ENCODE measurements around the gene DNAJC18.
A peak's percentile ranks its signal among the peaks of the same experiment; 100 is the strongest.

DNAJC18 gene

DNA sequence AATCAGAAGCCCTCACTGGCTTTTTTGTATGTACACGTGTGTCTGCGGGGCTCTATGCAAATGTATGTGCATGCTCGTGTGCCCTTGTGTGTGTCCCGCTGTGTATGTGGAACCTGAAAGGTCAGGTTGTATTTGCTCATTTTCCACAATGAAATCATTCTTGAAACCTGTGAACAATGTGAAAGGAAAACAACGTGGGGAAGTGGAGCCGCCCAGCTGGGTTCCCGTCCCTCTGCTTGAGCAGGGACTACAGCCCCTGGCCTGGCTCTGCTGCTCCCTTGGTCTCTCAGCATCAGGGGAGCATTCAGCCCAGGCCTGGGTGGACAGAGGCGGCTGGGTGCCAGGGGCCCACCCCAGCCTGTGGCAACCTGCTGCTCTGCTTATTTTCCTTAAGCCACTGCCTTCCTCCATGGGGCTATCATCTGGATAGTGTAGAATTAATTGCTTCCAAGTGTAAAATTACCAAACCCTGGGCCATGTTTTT lies 20.2 kb upstream of the DNAJC18 start:
- H3K4me1 ChIP-seq (ENCODE audit: control insufficient read depth in 1 of 2, insufficient read depth in 2 of 2, low read length in 2 of 2), result peaks cover 0 to 5% of the 10 kb centered on the region in 2 donors
- H3K36me3 ChIP-seq (ENCODE audit: control insufficient read depth in 1 of 2, insufficient read depth in 2 of 2, low read length in 2 of 2), result no peaks in the 10 kb centered on the region
- no peaks in the 10 kb centered on the region for H3K27me3 ChIP-seq (ENCODE audit: low read depth, low read length)
- peak overlapping the region; percentile 67 for H3K27ac ChIP-seq (ENCODE audit: low read length)
- no peaks in the 10 kb centered on the region for H3K9me3 ChIP-seq (ENCODE audit: control insufficient read depth in 1 of 2, low read length in 2 of 2)
- no peak overlapping the region for H3K4me3 ChIP-seq (ENCODE audit: low read depth in 1 of 2, low read length in 2 of 2)

DNA sequence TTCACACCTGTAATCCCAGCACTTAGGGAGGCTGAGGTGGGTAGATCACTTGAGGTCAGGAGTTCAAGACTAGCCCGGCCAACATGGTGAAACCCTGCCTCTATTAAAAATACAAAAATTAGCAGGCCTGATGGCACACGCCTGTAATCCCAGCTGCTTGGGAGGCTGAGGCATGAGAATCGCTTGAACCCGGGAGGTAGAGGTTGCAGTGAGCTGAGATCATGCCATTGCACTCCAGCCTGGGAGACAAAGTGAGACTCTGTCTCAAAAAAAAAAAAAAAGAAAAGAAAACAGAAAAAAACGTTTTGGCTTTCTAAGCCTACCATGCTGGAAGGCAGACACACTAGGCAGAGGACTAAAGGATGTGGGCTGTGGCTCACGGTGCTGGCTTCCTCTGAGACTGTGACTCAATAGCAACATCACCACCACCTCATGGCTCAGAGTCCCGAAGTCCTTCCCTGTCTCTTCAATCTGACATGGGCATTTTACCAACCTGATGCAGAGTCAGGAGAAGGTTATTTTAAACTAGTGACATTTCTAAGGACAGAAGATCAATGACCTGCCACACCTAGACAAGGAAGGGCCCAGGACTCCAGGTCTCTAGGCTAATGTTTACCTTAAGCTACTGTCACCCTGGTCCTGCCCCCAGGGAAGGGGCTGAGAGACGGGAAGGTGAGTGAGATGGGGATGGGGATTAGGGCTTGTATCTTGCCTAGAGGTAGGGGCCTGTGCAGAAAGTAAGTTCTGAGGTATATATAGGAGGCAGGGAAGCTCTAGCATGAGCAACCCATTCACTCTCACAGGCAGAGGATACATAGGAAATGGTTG lies 19.5 kb upstream of the DNAJC18 start:
- Histone ChIP-seq H3K36me3 (ENCODE audit: control insufficient read depth in 1 of 2, insufficient read depth in 2 of 2, low read length in 2 of 2) (no peaks in the 10 kb centered on the region), H3K9me3 (ENCODE audit: control insufficient read depth in 1 of 2, low read length in 2 of 2) (no peaks in the 10 kb centered on the region), H3K4me1 (ENCODE audit: control insufficient read depth in 1 of 2, insufficient read depth in 2 of 2, low read length in 2 of 2) (peaks cover 0 to 5% of the 10 kb centered on the region in 2 donors), H3K27ac (ENCODE audit: low read length) (peak overlapping the region; percentile 67), H3K27me3 (ENCODE audit: low read depth, low read length) (no peaks in the 10 kb centered on the region), H3K4me3 (ENCODE audit: low read depth in 1 of 2, low read length in 2 of 2) (no peak overlapping the region)

DNA sequence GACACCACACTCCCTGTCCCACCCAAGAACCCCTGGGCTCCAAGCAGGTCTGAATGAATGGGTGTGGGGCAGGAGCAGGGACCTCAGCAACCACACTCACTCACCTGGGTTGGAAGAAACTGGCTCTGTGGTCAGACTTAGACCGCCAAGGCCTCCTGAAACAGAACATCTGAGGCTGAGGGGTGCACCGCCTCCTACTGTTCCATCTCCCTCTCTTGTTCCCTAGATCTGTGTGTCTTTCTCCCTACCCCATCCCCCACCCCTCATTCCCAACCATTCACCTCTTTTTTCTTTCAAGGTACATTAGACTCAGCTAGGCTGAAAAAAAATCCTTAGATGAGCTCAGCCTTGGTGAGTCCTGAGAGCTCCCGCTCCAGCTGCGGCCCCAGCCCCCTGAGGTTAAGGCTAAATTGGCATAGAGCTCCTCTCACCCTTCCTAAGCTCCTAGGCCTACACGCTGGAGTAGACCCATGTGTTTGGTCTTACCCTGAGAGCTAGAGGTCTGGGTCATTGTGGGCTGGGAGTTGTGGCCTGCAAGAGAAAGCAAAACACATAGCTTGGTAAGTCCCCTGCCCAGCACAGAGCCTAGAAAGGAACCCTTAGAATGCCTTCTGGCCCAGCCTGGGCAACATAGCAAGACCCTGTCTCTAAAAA lies 18.5 kb upstream of the DNAJC18 start:
- no peaks in the 10 kb centered on the region for H3K36me3 ChIP-seq (ENCODE audit: control insufficient read depth in 1 of 2, insufficient read depth in 2 of 2, low read length in 2 of 2)
- no peak overlapping the region for H3K4me3 ChIP-seq (ENCODE audit: low read depth in 1 of 2, low read length in 2 of 2)
- peaks cover 0 to 5% of the 10 kb centered on the region in 2 donors for H3K4me1 ChIP-seq (ENCODE audit: control insufficient read depth in 1 of 2, insufficient read depth in 2 of 2, low read length in 2 of 2)
- H3K9me3 ChIP-seq (ENCODE audit: control insufficient read depth in 1 of 2, low read length in 2 of 2), result no peaks in the 10 kb centered on the region
- H3K27ac ChIP-seq (ENCODE audit: low read length), result no peak overlapping the region
- H3K27me3 ChIP-seq (ENCODE audit: low read depth, low read length), result no peaks in the 10 kb centered on the region

DNA sequence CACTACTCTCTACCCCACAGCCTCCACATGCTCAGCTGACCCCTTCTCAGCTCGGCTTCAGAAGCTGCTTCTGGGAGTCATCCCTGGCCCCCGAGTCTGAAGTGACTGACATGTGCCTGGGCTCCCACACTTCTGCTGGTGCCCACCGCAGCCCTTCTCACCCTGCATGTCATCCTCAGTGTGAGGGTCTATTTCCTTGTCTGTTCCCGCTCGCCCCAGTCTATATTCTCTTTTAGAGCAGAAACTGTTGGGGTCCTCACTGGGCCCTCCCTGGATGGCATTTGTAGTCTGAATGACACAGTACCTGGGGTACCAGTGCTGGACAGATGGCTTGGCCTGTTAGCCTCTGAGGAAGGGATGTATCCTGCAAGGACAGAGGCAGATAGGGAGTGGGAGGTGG lies 17.9 kb upstream of the DNAJC18 start:
- H3K27ac ChIP-seq (ENCODE audit: low read length), result no peak overlapping the region
- H3K4me3 ChIP-seq (ENCODE audit: low read depth in 1 of 2, low read length in 2 of 2), result no peak overlapping the region
- H3K27me3 ChIP-seq (ENCODE audit: low read depth, low read length), result no peaks in the 10 kb centered on the region
- H3K4me1 ChIP-seq (ENCODE audit: control insufficient read depth in 1 of 2, insufficient read depth in 2 of 2, low read length in 2 of 2), result peaks cover 0 to 5% of the 10 kb centered on the region in 2 donors
- H3K36me3 ChIP-seq (ENCODE audit: control insufficient read depth in 1 of 2, insufficient read depth in 2 of 2, low read length in 2 of 2), result no peaks in the 10 kb centered on the region
- H3K9me3 ChIP-seq (ENCODE audit: control insufficient read depth in 1 of 2, low read length in 2 of 2), result no peaks in the 10 kb centered on the region

DNA sequence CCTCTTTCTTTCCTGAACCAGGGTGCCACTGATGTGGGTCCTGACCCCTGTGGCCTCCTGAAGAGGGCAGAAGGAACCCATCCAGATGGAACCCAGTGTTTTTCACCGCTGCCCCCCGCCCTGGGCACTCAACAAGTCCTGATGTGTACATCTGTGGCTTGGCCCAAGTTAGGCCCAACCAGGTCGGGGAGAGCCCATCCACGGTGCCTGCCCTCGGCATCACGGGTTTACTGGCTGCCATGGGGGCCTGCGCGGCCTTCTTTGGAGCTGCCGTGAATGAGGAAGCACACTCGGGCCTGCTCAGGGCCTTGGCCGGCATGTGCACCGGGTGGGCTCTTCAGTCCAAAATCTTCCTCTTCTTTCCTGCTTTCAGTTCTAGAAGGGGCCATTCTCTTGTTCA lies 17.5 kb upstream of the DNAJC18 start:
- Histone ChIP-seq H3K27ac (ENCODE audit: low read length) (no peak overlapping the region), H3K36me3 (ENCODE audit: control insufficient read depth in 1 of 2, insufficient read depth in 2 of 2, low read length in 2 of 2) (no peaks in the 10 kb centered on the region), H3K27me3 (ENCODE audit: low read depth, low read length) (no peaks in the 10 kb centered on the region), H3K4me1 (ENCODE audit: control insufficient read depth in 1 of 2, insufficient read depth in 2 of 2, low read length in 2 of 2) (peaks cover 0 to 5% of the 10 kb centered on the region in 2 donors), H3K9me3 (ENCODE audit: control insufficient read depth in 1 of 2, low read length in 2 of 2) (no peaks in the 10 kb centered on the region), H3K4me3 (ENCODE audit: low read depth in 1 of 2, low read length in 2 of 2) (no peak overlapping the region)

DNA sequence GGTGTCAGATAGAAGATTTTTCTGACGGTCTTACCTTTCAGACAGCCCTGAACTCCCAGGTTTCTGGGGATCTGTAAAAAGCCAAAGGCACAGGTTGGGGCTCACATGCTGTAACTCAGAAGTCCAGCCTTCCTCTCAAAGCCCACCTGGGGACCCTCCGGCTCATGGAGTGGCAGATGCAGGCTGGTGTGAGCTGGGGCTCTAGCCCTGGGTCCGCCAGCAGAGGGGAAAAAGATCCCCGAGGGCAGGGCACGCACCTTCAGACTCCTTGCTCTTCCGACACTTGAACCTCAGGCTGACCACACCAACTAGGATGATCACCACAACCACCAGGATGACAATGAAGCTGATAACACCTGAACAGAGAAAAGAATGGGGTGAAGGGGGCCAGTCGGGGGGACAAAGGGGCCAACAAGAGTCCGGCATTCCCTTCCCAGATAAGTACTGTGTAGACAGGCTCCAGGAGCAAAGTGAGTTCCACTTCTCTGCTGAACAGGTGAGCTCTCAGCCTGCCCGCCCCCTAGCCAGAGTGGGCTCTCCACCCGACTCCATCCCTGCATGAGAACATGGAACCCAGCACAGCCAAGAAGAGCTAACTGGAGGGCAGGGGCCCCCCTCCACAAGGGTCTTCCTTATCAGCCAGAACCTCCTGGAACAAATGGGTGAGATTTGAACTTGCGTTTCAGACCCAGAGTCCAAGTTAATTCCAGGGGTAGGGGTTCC lies 15.4 kb upstream of the DNAJC18 start:
- Histone ChIP-seq H3K4me1 (ENCODE audit: control insufficient read depth in 1 of 2, insufficient read depth in 2 of 2, low read length in 2 of 2) (peaks cover 0 to 5% of the 10 kb centered on the region in 2 donors), H3K27me3 (ENCODE audit: low read depth, low read length) (no peaks in the 10 kb centered on the region), H3K27ac (ENCODE audit: low read length) (no peak overlapping the region), H3K9me3 (ENCODE audit: control insufficient read depth in 1 of 2, low read length in 2 of 2) (no peaks in the 10 kb centered on the region), H3K36me3 (ENCODE audit: control insufficient read depth in 1 of 2, insufficient read depth in 2 of 2, low read length in 2 of 2) (no peaks in the 10 kb centered on the region), H3K4me3 (ENCODE audit: low read depth in 1 of 2, low read length in 2 of 2) (no peak overlapping the region)

DNA sequence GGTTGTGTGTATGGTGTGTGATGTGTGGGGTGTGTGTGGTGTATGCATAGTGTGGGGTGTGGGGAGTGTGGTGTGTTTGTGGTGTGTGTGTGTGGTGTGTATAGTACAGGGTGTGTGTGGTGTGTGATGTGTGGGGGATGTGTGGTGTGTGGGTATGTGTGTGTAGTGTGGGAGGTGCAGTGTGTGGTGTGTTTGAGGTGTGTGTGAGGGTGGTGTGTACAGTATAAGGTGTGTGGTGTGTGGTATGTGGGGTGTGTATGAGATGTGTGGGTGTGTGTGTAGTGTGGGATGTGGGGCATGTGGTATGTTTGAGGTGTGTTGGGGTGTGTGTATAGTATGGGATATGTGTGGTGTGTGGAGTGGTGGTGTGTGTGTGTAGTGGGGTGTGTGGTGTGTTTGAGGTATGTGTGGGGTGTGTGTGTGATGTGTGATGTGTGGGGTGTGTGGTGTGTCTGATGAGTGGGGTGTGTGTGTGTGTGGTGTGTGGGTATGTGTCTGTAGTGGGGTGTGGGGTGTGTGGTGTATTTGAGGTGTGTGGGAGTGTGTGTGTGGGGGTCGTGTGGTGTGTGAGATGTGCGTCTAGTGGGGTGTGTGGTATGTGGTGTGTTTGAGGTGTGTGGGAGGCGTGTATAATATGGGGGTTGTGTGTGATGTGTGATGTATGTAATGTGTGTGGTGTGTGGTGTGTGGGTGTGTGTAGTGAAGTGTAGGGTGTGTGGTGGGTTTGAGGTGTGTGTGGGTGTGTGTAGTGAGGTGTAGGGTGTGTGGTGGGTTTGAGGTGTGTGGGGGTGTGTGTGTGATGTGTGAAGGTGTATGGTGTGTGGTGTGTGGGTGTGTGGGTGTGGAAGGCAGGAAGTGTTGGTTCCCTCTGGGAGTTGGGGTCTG lies 14.6 kb upstream of the DNAJC18 start:
- H3K9me3 ChIP-seq (ENCODE audit: control insufficient read depth in 1 of 2, low read length in 2 of 2), result no peaks in the 10 kb centered on the region
- H3K4me3 ChIP-seq (ENCODE audit: low read depth in 1 of 2, low read length in 2 of 2), result no peak overlapping the region
- H3K27me3 ChIP-seq (ENCODE audit: low read depth, low read length), result no peaks in the 10 kb centered on the region
- H3K27ac ChIP-seq (ENCODE audit: low read length), result no peak overlapping the region
- no peaks in the 10 kb centered on the region for H3K36me3 ChIP-seq (ENCODE audit: control insufficient read depth in 1 of 2, insufficient read depth in 2 of 2, low read length in 2 of 2)
- no peaks in the 10 kb centered on the region for H3K4me1 ChIP-seq (ENCODE audit: control insufficient read depth in 1 of 2, insufficient read depth in 2 of 2, low read length in 2 of 2)

DNA sequence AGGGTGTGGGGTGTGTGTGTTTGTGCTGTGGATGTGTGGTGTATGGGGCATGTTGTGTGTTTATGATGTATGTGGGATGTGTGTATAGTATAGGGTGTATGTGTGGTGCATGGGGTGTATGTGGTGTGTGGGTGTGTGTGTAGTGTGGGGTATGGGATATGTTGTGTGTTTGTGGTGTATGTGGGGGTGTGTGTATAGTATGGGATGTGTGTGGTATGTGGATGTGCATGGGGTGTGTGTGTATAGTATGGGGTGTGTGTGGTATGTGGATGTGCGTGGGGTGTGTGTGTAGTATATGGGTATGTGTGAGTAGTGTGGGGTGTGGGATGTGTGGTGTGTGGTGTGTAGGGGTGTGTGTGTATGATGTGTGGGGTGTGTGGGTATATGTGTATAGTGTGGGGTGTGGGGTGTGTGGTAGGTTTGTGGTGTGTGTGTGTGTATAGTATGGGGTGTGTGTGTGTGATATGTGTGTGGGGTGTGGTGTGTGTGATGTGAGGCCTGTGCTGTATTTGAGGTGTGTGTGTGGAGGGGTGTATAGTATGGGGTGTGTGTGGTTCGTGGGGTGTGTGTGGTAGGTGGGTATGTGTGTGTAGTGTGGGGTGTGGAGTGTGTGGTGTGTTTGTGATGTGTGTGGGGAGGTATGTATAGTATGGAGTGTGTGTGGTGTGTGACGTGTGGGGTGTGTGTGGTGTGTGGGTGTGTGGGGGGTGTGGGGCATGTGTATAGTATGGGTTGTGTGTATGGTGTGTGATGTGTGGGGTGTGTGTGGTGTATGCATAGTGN lies 12.7 kb upstream of the DNAJC18 start:
- Histone ChIP-seq H3K4me3 (ENCODE audit: low read depth in 1 of 2, low read length in 2 of 2) (no peak overlapping the region), H3K36me3 (ENCODE audit: control insufficient read depth in 1 of 2, insufficient read depth in 2 of 2, low read length in 2 of 2) (no peaks in the 10 kb centered on the region), H3K27me3 (ENCODE audit: low read depth, low read length) (no peaks in the 10 kb centered on the region), H3K9me3 (ENCODE audit: control insufficient read depth in 1 of 2, low read length in 2 of 2) (no peaks in the 10 kb centered on the region), H3K27ac (ENCODE audit: low read length) (no peak overlapping the region), H3K4me1 (ENCODE audit: control insufficient read depth in 1 of 2, insufficient read depth in 2 of 2, low read length in 2 of 2) (no peaks in the 10 kb centered on the region)

DNA sequence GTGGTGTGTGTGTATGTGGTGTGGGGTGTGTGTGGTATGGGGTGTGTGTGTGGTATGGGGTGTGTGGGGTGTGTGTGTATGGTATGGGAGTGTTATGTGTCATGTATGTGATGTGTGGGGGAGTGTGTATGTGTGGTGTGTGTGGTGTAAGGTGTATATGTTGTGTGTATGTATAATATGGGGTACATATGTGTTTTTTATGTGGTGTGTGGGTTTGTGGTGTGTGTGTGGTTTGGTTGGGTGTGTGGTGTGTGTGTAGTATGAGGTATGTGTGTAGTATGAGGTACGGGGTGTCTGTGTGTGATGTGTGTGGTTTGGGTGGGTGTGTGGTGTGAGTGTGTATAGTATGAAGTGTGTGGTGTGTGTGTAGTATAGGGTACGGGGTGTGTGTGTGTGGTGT lies 11.9 kb upstream of the DNAJC18 start:
- no peaks in the 10 kb centered on the region for H3K9me3 ChIP-seq (ENCODE audit: control insufficient read depth in 1 of 2, low read length in 2 of 2)
- H3K36me3 ChIP-seq (ENCODE audit: control insufficient read depth in 1 of 2, insufficient read depth in 2 of 2, low read length in 2 of 2), result no peaks in the 10 kb centered on the region
- no peak overlapping the region for H3K4me3 ChIP-seq (ENCODE audit: low read depth in 1 of 2, low read length in 2 of 2)
- no peak overlapping the region for H3K27ac ChIP-seq (ENCODE audit: low read length)
- no peaks in the 10 kb centered on the region for H3K27me3 ChIP-seq (ENCODE audit: low read depth, low read length)
- no peaks in the 10 kb centered on the region for H3K4me1 ChIP-seq (ENCODE audit: control insufficient read depth in 1 of 2, insufficient read depth in 2 of 2, low read length in 2 of 2)

Data from muscle layer of duodenum (tissue), 2 donors.